PC-3 (cell line): ENCODE measurements around the gene ST8SIA5. TPM values are rescaled to one million over a fixed set of nuclear protein-coding genes. Genes with fewer than 3 reads are reported as not detected.

Source experiments
- ATAC-seq: fragments of 200-7000 bp; cut with Tn5 transposase; 2 replicates; pipeline ENCODE4 v1.9.1; 2020; ENCODE audit warnings: mild to moderate bottlenecking, moderate library complexity
- BruUV-seq: library from RNA; stranded (reverse); fragments of 400-500 nt; replicated peaks from 2 replicates; lab custom pipeline; 2021; lab: Mats Ljungman, UMichigan
- CTCF ChIA-PET: fragments of 300-600 bp; sonication (Branson Sonifier 250); formaldehyde crosslinking; loops from one replicate; lab custom pipeline; 2022; ENCODE audit warnings: antibody characterized with exemption; lab: Charles Lee
- POLR2A ChIA-PET: fragments of 300-600 bp; sonication (Branson Sonifier 250); formaldehyde crosslinking; loops from one replicate; lab custom pipeline; 2022; ENCODE audit warnings: antibody characterized with exemption; ENCODE audit not compliant: unreplicated experiment; lab: Charles Lee
- DNase-seq: peaks from one replicate; pipeline ENCODE4 v3.0.0-alpha.2; 2015
- H2AFZ ChIP-seq: fragments of 300-600 bp; sonication (generic); 2 replicates; pipeline ENCODE4 v1.6.0; 2016; ENCODE audit warnings: antibody characterized with exemption, low read length
- H3F3A ChIP-seq: fragments of 300-600 bp; sonication (generic); one replicate; pipeline ENCODE4 v1.6.0; 2017; ENCODE audit warnings: antibody characterized with exemption, low read length, control low read depth, mild to moderate bottlenecking; ENCODE audit not compliant: unreplicated experiment
- H3K27ac ChIP-seq: fragments of 300-600 bp; sonication (generic); 2 replicates; pipeline ENCODE4 v1.5.1; 2016; ENCODE audit warnings: mild to moderate bottlenecking, low read length
- H3K27me3 ChIP-seq: fragments of 300-600 bp; sonication (generic); 2 replicates; pipeline ENCODE4 v1.6.1; 2016; ENCODE audit warnings: low read length, mixed read lengths
- H3K36me3 ChIP-seq: fragments of 300-600 bp; sonication (generic); 2 replicates; pipeline ENCODE4 v1.6.1; 2016; ENCODE audit warnings: low read depth, mixed run types, low read length, mixed read lengths
- H3K4me1 ChIP-seq: fragments of 300-600 bp; sonication (generic); 2 replicates; pipeline ENCODE4 v1.5.1; 2016; ENCODE audit warnings: low read length; ENCODE audit not compliant: insufficient read depth
- H3K4me2 ChIP-seq: fragments of 300-600 bp; sonication (generic); 2 replicates; pipeline ENCODE4 v1.6.0; 2016; ENCODE audit warnings: low read length
- H3K4me3 ChIP-seq: fragments of 300-600 bp; sonication (generic); 2 replicates; pipeline ENCODE4 v1.5.1; 2016; ENCODE audit warnings: mild to moderate bottlenecking, low read length, mixed read lengths
- H3K79me2 ChIP-seq: fragments of 300-600 bp; sonication (generic); 2 replicates; pipeline ENCODE4 v1.6.1; 2017; ENCODE audit warnings: low read length, mixed read lengths
- H3K9ac ChIP-seq: fragments of 300-600 bp; sonication (generic); 2 replicates; pipeline ENCODE4 v1.6.0; 2016; ENCODE audit warnings: mild to moderate bottlenecking, low read length
- H3K9me2 ChIP-seq: fragments of 300-600 bp; sonication (generic); replicated peaks from 2 replicates; pipeline ENCODE4 v1.6.1; 2016; ENCODE audit warnings: mixed run types, low read length, mixed read lengths
- H3K9me3 ChIP-seq: fragments of 300-600 bp; sonication (generic); 2 replicates; pipeline ENCODE4 v1.6.1; 2016; ENCODE audit warnings: low read length, mixed read lengths
- H4K20me1 ChIP-seq: fragments of 300-600 bp; sonication (generic); 2 replicates; pipeline ENCODE4 v1.6.1; 2016; ENCODE audit warnings: low read length, mixed read lengths
- CTCF ChIP-seq: fragments of 300-600 bp; sonication (generic); conservative IDR thresholded peaks from 2 replicates; pipeline ENCODE4 v1.5.1; 2017; ENCODE audit warnings: antibody characterized with exemption, low read depth, mild to moderate bottlenecking, low read length
- EZH2 ChIP-seq: fragments of 300-600 bp; sonication (generic); IDR thresholded peaks from one replicate; pipeline ENCODE4 v1.6.1; 2017; ENCODE audit warnings: antibody characterized with exemption, mild to moderate bottlenecking, low read length; ENCODE audit not compliant: unreplicated experiment
- EZH2phosphoT487 ChIP-seq: fragments of 300-600 bp; sonication (generic); IDR thresholded peaks from 2 replicates; pipeline ENCODE4 v1.6.1; 2018; ENCODE audit warnings: mild to moderate bottlenecking, antibody characterized with exemption, low read length, borderline replicate concordance
- intact Hi-C: fragments of 100-400 bp; cut with micrococcal nuclease; formaldehyde crosslinking; loops from 2 replicates; pipeline ENCODE4 v1.9.0; 2023
- total RNA-seq: library from RNA; depleted of rRNA; stranded (reverse); fragments of >200 nt; gene quantifications from 2 replicates; pipeline ENCODE4 v1.2.3, GENCODE V29; 2014

Gene ST8SIA5
- total RNA-seq, 1 experiment from 2014 or later: 0.04 TPM

- H3K36me3 ChIP-seq: no peaks in the 10 kb centered on the region
- no peaks in the 10 kb centered on the region for H3K9me3 ChIP-seq
- no peaks in the 10 kb centered on the region for H3K79me2 ChIP-seq
- DNase-seq: no peak
- H2AFZ ChIP-seq: no peak overlapping the region
- ATAC-seq: no peak
- no peak overlapping the region for H3K9ac ChIP-seq
- BruUV-seq: no TSS peak
- H3K27me3 ChIP-seq: no peaks in the 10 kb centered on the region
- H3K27ac ChIP-seq: no peak overlapping the region
- TF ChIP-seq CTCF (no peak), EZH2phosphoT487 (no peak), EZH2 (no peak)
- H3K4me1 ChIP-seq: no peaks in the 10 kb centered on the region
- H3K9me2 ChIP-seq: no peaks in the 10 kb centered on the region
- no peak overlapping the region for H3K4me2 ChIP-seq
- H3K4me3 ChIP-seq: no peak overlapping the region
- ChIA-PET CTCF (no interaction called here), POLR2A (no interaction called here)
- H4K20me1 ChIP-seq: no peaks in the 10 kb centered on the region
- intact Hi-C loops: no loop called here
- no peaks in the 10 kb centered on the region for H3F3A ChIP-seq
These were observed 125.9 kb downstream of the ST8SIA5 start for GRCh38 chr18:46630991-46631390.

DNA sequence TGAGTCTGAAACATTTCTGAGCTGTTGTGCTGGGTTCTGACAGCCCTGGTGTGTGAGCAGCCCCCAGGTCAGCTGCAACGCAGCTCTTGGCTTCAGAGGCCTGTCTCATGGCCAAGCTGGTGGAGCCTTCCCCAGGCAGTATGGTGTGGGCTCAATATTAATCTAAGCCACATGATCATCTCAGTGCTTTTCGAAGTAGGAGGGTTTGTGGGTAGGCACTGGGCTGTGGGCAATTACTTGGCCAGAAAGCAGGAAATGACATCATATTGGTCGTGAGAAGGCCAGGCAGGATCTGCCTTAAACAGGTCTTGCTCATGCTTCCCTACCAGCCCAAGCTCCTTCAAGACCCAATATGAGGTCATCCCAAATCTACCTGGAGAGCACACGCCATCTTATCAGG lies 126.7 kb downstream of the ST8SIA5 start:
- no peak for ATAC-seq

GRCh38 chr18:46629361-46629760 lies 127.5 kb downstream of the ST8SIA5 start:
- Histone ChIP-seq H3K27ac (no peak overlapping the region), H3K4me1 (no peaks in the 10 kb centered on the region), H3K4me2 (no peak overlapping the region), H3K9me2 (no peaks in the 10 kb centered on the region), H3K4me3 (no peak overlapping the region), H3K9ac (no peak overlapping the region), H4K20me1 (no peaks in the 10 kb centered on the region), H3K36me3 (no peaks in the 10 kb centered on the region), H3K79me2 (no peaks in the 10 kb centered on the region), H3K27me3 (no peaks in the 10 kb centered on the region), H2AFZ (no peak overlapping the region), H3F3A (no peaks in the 10 kb centered on the region), H3K9me3 (no peaks in the 10 kb centered on the region)
- ATAC-seq (no peak), DNase-seq (no peak)
- ChIA-PET CTCF (no interaction called here), POLR2A (no interaction called here)
- TF ChIP-seq EZH2phosphoT487 (no peak), EZH2 (no peak), CTCF (no peak)
- intact Hi-C loops: no loop called here
- no TSS peak for BruUV-seq

More for the DNA sequence above, 126.7 kb downstream of the ST8SIA5 start:
- no peak overlapping the region for H3K27ac ChIP-seq
- no peaks in the 10 kb centered on the region for H3K9me2 ChIP-seq
- H3K4me3 ChIP-seq: no peak overlapping the region
- intact Hi-C loops: no loop called here
- H3K36me3 ChIP-seq: no peaks in the 10 kb centered on the region
- no peaks in the 10 kb centered on the region for H4K20me1 ChIP-seq
- H2AFZ ChIP-seq: no peak overlapping the region
- no peaks in the 10 kb centered on the region for H3F3A ChIP-seq
- DNase-seq: peak; percentile 1
- CTCF ChIA-PET: no interaction called here
- H3K4me2 ChIP-seq: no peak overlapping the region
- H3K4me1 ChIP-seq: no peaks in the 10 kb centered on the region
- H3K9ac ChIP-seq: no peak overlapping the region
- TF ChIP-seq EZH2phosphoT487 (no peak), CTCF (no peak)
- no peaks in the 10 kb centered on the region for H3K27me3 ChIP-seq
- H3K79me2 ChIP-seq: no peaks in the 10 kb centered on the region
- POLR2A ChIA-PET: no interaction called here
- H3K9me3 ChIP-seq: no peaks in the 10 kb centered on the region
- no TSS peak for BruUV-seq
